Measurements from ENCODE around the gene DYNLRB1. TPM values are rescaled to one million over a fixed set of nuclear protein-coding genes. Genes with fewer than 3 reads are reported as not detected.

Gene DYNLRB1
- total and polyA plus RNA-seq, 9 of the 15 experiments (the other 6 are each of a cell fraction or from before 2014, with no cell fraction given), result 48.7 to 358 (median 121) TPM

GRCh38 chr20:34564833-34565232, 48.6 kb downstream of the DYNLRB1 start:
- ChIA-PET CTCF (ENCODE audit: low intra/inter-chr PET ratio) (no interaction called here), POLR2A (interaction anchor here (1.3 kb wide), 1 partner anchor 19 kb away, joined by 4 read pairs; no protein-coding TSS in a partner anchor)
- peaks cover 15% of the 10 kb centered on the region; the same call in 2 of the 3 replicates for H3K36me3 ChIP-seq (ENCODE audit: control insufficient read depth, insufficient read depth, low read length)
- H2AFZ ChIP-seq (ENCODE audit: low read depth, low read length), result no peak overlapping the region
- intact Hi-C loops (cut with micrococcal nuclease), result no loop called here
- H3K79me2 ChIP-seq (ENCODE audit: control insufficient read depth, insufficient read depth, low read length), result no peaks in the 10 kb centered on the region
- FAIRE-seq (no peak), DNase-seq (ENCODE audit: extremely low read depth in 1 of 4, low spot score in 3 of 4) (no peak), ATAC-seq (no peak)
- no peak overlapping the region for H3K27ac ChIP-seq (ENCODE audit: extremely low read depth, low read depth, low read length)
- peaks cover 0 to 4% of the 10 kb centered on the region in 2 experiments; a peak in 1 of 5 replicates for H3K4me1 ChIP-seq (replicated peaks in 1 of 2; ENCODE audit: control insufficient read depth in 2 of 2, insufficient read depth in 2 of 2, low read length in 2 of 2)
- no peak overlapping the region for H3K4me2 ChIP-seq (ENCODE audit: insufficient read depth, low read length)
- H3K9me1 ChIP-seq (ENCODE audit: control insufficient read depth, insufficient read depth, low read length), result no peaks in the 10 kb centered on the region
- in situ Hi-C loops (cut with MboI), result no loop called here
- no peaks in the 10 kb centered on the region for H3K9me3 ChIP-seq (replicated peaks; ENCODE audit: control insufficient read depth, insufficient read depth, low read depth, low read length)
- no peak overlapping the region for H3K9ac ChIP-seq (ENCODE audit: insufficient read depth in 1 of 2, low read depth in 2 of 2, low read length in 2 of 2)
- no peaks in the 10 kb centered on the region for H3K27me3 ChIP-seq (ENCODE audit: control insufficient read depth in 2 of 2, insufficient read depth in 2 of 2, low read length in 2 of 2)
- peaks cover 3% of the 10 kb centered on the region; the same call in 1 of the 2 replicates for H4K20me1 ChIP-seq (replicated peaks; ENCODE audit: control insufficient read depth, insufficient read depth, low read length)
- no peak overlapping the region for H3K4me3 ChIP-seq
- BruUV-seq (replicated peaks), result no TSS peak
- 54% methylated on average over 7 of the region's 7 CpGs for WGBS (ENCODE audit: insufficient coverage, low coverage, missing lambda C conversion rate)
- TF ChIP-seq COPS2 (conservative IDR thresholded peaks at IDR 0.05) (no peak), HDAC2 (IDR thresholded peaks at IDR 0.05) (no peak), NFIX (CRISPR knock-in tag; IDR thresholded peaks at IDR 0.05; ENCODE audit: low read depth) (no peak), PCBP2 (IDR thresholded peaks at IDR 0.05; ENCODE audit: low read depth, low read length, poor library complexity, severe bottlenecking) (no peak), NFYB (IDR thresholded peaks at IDR 0.05; ENCODE audit: extremely low read depth, insufficient read length) (no peak), ELK1 (CRISPR knock-in tag; IDR thresholded peaks at IDR 0.05) (no peak), SREBF2 (CRISPR knock-in tag; IDR thresholded peaks at IDR 0.05) (no peak), NFE2L1 (tag; IDR thresholded peaks at IDR 0.05; ENCODE audit: borderline replicate concordance, low read depth) (no peak), ZNF174 (CRISPR knock-in tag; IDR thresholded peaks at IDR 0.05) (no peak), POLR2B (IDR thresholded peaks at IDR 0.05; ENCODE audit: low read depth, partially characterized antibody) (no peak), EP400 (IDR thresholded peaks at IDR 0.05) (no peak), TAL1 (IDR thresholded peaks at IDR 0.05) (no peak), SRSF7 (optimal IDR thresholded peaks at IDR 0.05; ENCODE audit: low read depth, low read length) (no peak), E2F5 (CRISPR knock-in tag; IDR thresholded peaks at IDR 0.05) (no peak)

All from K562 (cell line).